GM18526 (cell line): ENCODE data around the gene ARHGEF12.

ENCODE experiments used
- POLR2A ChIP-seq: IDR thresholded peaks from 3 replicates; pipeline ENCODE4 v1.6.1; 2011; ENCODE audit not compliant: insufficient read length; ENCODE audit errors: extremely low read depth

ARHGEF12 gene

DNA sequence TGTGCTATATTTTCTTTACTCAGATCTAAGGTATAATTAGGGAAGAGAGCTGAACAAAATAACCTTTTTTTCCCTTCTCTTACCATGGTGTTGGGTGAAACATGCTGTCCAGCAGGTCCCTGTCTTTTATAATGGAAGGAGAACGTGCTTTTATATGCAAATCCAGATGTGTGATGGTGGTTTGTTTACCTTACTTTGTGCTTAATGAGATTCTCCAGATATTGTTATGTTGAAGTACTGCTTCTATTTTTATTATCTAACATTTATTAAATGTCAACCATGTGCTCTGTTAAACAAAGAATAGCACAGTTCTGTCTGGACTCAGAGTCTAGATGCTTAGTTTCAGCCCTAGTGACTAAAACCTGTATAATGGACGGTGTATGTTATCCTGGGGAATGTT, 165.2 kb downstream of the ARHGEF12 start:
- no peak for TF ChIP-seq POLR2A

DNA sequence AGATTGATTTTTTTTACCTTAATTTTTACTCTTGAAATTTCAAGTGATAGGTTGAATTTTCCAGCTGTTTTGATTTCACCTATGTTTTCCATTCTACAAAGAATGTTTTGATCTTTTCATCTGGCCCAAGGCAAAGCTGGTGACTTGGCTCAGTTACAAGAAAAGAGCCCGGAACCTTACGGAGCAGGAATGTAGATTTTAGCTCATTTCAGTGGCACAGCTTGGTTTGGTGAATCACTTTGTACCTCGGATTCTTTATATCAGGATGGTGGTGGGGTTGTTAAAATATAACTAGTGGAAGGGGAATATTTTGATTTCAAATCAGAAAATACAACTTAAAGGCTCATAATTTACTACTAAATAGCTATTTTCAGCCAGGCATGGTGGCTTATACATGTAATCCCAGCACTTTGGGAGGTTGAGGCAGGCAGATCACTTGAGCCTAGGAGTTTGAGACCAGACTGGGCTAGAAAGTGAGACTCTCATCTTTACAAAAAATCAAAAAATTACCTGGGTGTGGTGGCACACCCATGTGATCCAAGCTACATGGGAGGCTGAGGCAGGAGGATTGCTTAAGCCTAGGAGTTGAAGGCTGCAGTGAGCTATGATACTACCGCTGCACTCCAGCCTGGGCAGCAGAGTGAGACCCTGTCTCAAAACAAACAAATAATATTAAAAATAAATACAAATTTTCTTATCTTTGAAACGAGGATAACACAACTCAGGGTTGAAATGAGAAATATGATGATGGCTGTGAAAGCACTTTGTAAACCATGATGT, 166.0 kb downstream of the ARHGEF12 start:
- TF ChIP-seq POLR2A, result no peak

DNA sequence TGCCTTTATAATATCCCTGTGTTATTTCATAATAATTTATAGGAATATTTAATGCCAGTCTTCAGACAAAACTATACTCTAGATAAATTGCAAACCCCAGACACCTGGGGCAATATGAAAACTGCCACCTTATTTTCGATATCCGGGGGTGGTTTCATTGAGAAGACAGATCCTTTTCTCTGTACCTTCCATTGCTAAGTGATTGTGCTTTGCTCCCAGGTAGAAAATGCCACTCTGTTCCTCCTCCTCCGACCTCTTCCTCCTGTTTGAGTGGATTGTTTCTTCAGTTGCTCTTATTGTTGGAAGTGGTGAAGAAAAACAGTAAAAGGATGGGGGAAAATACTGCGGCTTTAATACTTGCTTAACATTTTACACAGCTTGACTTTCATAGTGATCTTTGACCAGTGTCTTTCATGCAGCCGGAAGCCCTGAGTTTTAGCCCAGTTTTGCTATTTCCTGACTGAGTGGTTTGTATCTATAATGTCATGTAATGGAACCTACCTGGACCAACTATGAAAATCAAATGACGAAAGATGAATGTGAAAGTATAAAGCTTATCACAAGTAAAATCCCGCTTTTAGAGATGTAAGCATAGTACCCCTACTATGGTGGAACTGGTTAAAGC, 169.7 kb downstream of the ARHGEF12 start:
- no peak for TF ChIP-seq POLR2A

DNA sequence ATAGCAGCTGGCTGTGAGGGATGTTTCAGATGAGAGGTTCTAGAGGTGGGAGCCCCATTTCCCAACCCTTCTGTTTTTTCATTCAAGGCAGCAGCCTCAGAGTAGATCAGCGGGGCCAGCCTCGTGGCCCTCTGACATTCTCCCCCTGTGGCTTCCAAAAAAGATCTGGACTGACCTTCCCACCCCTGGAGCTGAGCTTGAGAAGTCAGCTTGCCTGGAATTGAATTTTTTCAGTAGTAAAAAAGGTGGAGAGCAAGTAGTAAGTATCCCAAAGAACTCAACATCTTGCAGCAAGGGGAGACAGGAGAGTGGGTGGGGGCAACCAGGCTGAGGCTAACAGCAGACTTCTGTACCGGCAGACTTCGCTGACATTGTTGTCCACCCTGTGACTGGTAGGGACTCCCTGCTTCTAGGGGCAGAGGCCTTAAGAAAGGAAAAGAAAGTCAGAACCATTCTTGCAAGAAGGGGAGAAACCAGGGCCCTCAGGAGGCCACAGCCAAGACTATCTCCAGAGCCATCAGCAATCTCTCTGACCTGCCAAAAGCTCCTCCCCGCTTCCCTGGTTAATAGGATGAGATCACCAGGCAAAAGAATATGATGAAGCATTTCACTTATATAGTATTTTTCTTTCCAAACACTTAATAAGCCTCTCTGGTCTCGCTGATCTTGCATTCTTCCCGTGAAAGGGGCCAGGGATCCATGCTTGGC, 173.3 kb downstream of the ARHGEF12 start:
- TF ChIP-seq POLR2A, result no peak

DNA sequence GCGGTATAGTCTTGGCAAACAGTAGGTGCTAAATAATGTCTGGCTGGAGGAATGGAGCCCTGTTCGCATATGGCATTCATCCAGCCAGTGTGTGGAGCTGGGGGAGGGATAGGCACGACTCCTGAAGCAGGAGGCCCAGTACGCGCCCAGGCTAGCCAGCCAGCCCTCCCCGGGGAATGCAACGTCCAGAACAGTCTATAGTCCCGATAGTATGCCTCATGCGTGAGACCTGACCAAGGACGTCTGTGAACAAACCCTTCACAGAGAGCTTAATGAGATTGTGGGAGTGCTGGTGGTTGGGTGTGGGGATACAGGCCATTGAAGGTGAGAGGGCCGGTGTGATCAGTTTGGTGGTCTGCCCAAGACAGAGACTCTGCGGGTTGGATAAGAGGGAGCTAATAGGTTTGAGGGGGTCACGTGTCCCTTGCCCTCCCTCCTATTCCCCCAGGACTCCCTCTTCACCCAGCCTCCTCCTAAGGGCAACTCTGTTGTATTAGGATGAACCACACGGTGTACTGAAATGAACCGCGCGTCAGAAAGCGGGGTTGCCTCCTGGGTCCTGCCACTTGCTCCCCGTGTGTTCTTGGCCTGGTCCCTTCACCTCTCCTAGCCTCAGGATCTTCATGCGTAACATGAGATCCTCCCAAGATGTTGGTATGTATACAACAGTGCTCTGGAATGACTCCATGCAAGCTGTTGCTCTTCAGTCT, 174.3 kb downstream of the ARHGEF12 start:
- no peak for TF ChIP-seq POLR2A

DNA sequence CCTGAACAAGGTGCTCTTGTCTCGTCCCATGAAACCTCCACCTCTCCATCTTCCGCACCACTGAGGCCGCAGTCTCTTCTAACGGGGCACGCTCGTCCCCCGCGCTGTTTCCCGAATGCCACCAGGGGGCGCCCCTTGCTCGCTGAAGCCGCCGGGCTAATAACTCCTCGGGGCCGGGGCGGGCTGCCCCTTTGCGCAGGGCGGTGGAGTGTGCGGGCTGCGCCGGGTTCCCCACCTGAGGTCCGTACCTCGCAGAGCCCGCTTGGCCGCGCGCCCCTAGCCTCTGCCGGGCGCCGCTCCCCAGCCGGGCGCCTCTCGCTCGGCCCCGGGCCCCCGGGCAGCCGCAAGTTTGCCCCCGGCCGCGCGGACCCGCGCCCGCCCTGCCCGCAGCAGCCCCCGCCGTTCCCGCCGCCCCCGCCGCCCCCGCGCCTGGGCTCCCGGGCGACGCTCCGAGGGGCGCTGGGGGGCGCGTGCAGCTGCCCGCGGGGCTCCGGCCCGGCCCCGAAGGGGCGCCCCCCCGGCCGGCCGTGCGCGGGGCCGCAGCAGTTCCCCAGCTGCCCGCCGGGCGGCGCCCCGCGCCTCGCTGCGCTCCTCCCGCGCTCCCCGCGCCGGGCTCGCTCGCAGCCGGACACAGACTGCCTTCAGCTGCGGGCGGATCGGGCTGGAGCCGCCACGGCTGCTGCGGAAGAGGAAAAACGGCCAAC, 175.1 kb downstream of the ARHGEF12 start, which contains the start of gene GRIK4:
GRIK4 (plus strand) TSS at position 633 of the 704 bp plus-strand sequence. CDS start 148,571 bp downstream, outside the sequence.
- TF ChIP-seq POLR2A, result no peak

GRCh38 chr11:120511820-120512738, 175.9 kb downstream of the ARHGEF12 start:
- no peak for TF ChIP-seq POLR2A

DNA sequence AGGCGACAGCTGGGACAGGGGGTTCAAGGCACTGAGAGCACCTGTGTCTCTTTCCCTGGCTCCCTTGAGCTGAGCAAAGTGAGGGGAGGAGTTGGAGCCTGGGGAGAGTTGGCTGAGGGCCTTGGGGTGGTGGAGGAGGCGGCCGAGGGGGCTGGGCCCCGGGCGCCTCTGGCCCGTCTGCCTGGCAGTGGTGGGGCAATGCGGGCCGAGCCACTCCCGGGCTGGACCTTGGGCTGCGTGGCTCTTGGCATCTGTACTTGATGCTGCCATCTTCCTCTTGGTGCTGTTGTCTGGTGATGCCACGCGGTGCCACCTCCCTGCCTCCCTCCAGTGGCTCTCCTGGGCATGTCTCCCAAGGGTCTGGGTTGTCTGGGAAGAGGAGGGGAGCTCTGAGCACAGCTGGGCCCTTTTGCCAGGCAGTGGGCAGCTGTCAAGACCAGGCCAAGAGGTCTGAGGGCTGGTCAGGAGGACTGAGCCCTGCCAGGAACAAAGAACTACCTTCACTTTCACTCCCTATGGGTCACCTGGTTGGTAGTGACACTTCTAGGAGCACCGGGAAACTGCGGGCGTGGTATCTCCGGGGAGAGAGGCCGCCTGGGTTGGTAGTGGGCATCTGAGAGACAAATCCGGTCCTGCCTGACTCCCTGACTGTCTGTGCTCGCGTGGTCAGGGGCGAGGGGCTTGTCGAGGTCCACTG, 176.7 kb downstream of the ARHGEF12 start:
- no peak for TF ChIP-seq POLR2A

DNA sequence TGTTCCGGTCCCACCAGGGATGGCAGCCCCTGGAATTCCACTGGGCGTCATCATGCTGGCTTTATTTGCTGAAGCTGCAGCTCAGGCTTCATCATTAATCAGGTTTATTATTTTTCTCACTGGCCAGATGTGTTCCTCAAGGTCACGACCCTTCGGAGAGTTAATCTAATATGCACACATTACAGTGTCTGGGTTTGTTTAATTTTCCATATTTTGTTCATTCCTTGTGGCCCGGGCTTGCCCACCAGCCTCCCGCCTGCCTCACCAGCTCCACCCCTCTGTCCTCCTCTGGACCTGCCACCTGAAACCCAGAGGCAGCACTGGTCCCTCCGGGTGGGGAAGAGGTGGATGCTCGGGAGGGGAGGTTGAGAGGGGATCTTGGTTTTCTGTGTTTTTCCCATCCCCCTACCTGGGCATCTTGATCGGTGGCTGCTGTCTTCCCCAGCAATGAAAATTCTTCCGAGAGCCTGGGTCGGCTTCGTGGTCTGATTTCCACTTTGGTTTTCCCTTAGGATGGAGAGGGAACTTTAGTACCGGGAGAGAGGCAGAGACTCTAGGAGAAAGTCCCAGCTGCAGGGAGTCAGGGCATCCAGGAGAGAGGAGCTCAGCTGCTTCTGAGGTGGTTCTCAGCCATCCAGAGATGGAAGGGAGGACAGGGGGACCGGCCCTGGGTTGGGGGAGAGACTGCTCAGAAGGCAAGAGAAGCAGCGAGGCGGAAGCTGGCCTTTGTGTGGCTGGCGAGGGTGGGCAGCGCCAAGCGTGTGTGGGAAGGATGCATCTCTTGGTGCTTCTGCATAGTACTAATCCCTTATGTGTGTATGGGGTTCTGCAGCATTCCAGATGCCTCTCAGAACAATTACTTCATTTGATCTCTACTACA, 177.5 kb downstream of the ARHGEF12 start:
- TF ChIP-seq POLR2A, result no peak

DNA sequence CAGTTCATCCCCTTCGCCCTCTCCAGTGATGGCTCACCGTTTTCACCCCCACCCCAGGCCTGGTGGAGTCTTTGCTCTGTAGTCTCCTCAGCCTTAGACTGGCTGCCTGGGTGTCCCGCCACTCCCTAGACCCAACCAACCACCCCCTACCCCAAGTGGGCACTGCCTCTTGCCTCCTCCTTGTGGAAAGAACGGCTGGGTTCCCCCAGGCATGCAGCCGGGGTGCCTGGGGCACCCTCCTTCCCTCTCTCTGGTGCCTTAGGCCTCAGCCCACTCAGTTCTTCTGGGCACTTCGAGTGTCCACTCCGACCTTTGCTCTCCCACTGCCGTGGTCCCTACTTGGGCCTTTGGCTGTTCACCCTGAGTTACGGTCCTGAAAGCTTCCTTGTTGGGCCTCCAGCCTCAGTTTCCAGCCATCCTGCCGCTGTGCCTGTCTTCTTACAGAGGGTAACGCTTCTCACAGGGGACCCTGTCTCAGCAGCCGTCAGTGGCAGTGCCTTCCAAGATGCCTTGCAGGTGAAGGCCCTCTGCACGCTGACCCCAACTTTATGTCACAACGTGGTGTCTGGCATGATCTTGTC, 178.4 kb downstream of the ARHGEF12 start:
- TF ChIP-seq POLR2A, result no peak

DNA sequence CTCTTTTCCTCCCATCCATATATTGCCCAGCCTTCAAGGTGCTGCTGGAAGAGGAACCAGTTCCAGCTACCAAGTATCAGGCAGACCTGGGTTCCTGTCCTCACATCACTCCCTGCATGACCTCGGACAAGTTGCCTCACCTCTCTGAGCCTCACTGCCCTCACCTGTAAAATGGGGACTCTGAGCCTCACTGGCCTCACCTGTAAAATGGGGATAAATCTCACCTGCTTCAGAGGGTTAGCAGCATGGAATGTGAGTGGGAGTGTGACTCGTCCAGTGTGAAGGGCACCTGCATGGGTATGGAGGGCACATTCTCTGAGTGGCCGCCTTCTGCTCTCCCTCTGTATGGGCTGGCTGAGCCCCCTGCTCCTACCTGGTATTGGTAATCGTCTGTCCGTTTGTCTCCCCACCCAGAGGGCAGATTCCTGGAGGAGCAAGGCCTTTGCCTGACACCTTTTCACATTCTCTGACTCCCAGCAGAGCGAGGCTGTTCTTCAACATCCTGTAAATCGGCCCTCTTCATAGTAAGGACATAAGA, 179.0 kb downstream of the ARHGEF12 start:
- TF ChIP-seq POLR2A, result no peak

GRCh38 chr11:120516461-120517389, 180.5 kb downstream of the ARHGEF12 start:
- TF ChIP-seq POLR2A, result no peak
